Peyer's patch (tissue), 4 donors: ENCODE results near the gene DARS1.

Source experiments
- POLR2A ChIP-seq, 2 donors: fragments of 450-650 bp; IDR thresholded peaks; one replicate each; pipeline ENCODE4 v1.5.1; 2017; ENCODE audit warnings: antibody characterized with exemption in 2 of 2, mild to moderate bottlenecking in 2 of 2, moderate library complexity in 2 of 2
- TF ChIP-seq, protein P1 (sequence below), 6 experiments: fragments of 450-650 bp in 4 of 6; fragments of 200-600 bp in 2 of 6; sonication (generic) in 1 of 6; IDR thresholded peaks; one replicate each; pipeline ENCODE4 v1.5.1; 2017 to 2019; ENCODE audit warnings: antibody characterized with exemption in 6 of 6, mild to moderate bottlenecking in 3 of 6, moderate library complexity in 1 of 6

DNA sequence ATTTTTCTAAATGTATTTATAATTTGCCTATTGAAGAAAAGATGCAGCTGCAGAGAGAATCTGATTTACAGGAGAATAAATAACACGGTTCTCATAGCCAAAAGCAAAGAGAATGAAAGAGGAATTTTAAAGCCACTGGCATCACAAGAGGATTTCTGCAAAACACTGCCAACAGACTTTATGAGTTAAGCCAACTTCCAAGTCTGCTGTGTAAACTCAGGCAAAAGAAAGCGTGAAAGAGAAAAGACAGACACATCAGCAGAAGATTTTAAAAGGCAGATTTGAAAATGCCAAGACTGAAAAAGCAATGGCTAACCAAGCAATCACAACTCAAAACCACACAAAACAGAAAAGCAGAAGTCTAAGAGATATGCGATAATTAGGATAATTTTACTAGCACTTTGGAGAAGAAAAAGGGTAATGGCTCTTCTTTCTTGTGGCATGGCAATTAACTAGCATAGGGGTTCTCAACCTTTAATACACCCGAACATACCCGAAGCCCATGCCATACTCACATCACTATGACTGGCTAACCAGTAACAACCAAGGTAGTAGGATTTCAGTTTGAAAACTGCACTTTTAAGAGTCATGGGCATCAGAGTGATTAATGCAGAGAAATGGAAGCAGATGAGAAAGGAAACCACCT lies 4.9 kb downstream of the DARS1 start:
- TF ChIP-seq, protein P1, sequence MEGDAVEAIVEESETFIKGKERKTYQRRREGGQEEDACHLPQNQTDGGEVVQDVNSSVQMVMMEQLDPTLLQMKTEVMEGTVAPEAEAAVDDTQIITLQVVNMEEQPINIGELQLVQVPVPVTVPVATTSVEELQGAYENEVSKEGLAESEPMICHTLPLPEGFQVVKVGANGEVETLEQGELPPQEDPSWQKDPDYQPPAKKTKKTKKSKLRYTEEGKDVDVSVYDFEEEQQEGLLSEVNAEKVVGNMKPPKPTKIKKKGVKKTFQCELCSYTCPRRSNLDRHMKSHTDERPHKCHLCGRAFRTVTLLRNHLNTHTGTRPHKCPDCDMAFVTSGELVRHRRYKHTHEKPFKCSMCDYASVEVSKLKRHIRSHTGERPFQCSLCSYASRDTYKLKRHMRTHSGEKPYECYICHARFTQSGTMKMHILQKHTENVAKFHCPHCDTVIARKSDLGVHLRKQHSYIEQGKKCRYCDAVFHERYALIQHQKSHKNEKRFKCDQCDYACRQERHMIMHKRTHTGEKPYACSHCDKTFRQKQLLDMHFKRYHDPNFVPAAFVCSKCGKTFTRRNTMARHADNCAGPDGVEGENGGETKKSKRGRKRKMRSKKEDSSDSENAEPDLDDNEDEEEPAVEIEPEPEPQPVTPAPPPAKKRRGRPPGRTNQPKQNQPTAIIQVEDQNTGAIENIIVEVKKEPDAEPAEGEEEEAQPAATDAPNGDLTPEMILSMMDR (IDR thresholded peaks at IDR 0.05): no peak
- TF ChIP-seq POLR2A (IDR thresholded peaks at IDR 0.05): no peak
